ENCODE measurements around the gene SAMSN1.

DNA sequence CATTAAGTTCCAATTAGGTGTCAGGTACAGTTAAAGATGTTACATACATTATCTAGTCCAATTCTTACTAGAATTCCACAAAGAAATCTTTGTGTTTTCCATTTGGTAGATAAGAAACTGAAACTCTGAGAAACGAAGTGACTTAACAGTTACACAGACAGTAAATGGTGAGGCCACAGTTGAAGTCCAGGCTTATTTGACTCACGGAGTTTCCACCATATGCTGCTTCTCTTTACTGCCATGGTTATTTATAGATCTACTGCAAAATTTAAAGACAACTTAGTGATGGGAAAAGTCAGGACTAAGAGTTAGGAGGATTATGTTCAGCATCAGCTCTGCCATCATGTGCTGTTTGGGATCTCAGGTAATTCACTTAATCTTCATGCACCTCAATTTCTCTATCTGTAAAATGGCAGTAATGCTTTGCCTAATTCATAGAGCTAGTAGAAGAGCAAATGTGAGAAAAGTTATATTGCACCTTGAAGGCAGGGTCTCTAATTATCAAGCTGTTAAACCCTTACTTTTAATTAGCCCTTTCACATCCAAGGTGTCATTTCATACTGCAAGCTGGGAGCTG is 26.2 kb upstream of the SAMSN1 start:
- TF ChIP-seq, protein P1, sequence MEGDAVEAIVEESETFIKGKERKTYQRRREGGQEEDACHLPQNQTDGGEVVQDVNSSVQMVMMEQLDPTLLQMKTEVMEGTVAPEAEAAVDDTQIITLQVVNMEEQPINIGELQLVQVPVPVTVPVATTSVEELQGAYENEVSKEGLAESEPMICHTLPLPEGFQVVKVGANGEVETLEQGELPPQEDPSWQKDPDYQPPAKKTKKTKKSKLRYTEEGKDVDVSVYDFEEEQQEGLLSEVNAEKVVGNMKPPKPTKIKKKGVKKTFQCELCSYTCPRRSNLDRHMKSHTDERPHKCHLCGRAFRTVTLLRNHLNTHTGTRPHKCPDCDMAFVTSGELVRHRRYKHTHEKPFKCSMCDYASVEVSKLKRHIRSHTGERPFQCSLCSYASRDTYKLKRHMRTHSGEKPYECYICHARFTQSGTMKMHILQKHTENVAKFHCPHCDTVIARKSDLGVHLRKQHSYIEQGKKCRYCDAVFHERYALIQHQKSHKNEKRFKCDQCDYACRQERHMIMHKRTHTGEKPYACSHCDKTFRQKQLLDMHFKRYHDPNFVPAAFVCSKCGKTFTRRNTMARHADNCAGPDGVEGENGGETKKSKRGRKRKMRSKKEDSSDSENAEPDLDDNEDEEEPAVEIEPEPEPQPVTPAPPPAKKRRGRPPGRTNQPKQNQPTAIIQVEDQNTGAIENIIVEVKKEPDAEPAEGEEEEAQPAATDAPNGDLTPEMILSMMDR (conservative IDR thresholded peaks at IDR 0.05; ENCODE audit: low read depth in 2 of 2) = no peak
- TF ChIP-seq POLR2AphosphoS5 (IDR thresholded peaks at IDR 0.05; ENCODE audit: low read depth) = no peak
- no peak for TF ChIP-seq JUNB (IDR thresholded peaks at IDR 0.05; ENCODE audit: unreplicated experiment)
- TF ChIP-seq EZH2 (IDR thresholded peaks at IDR 0.05; ENCODE audit: low read depth, unreplicated experiment) = no peak
- TF ChIP-seq, protein P2, sequence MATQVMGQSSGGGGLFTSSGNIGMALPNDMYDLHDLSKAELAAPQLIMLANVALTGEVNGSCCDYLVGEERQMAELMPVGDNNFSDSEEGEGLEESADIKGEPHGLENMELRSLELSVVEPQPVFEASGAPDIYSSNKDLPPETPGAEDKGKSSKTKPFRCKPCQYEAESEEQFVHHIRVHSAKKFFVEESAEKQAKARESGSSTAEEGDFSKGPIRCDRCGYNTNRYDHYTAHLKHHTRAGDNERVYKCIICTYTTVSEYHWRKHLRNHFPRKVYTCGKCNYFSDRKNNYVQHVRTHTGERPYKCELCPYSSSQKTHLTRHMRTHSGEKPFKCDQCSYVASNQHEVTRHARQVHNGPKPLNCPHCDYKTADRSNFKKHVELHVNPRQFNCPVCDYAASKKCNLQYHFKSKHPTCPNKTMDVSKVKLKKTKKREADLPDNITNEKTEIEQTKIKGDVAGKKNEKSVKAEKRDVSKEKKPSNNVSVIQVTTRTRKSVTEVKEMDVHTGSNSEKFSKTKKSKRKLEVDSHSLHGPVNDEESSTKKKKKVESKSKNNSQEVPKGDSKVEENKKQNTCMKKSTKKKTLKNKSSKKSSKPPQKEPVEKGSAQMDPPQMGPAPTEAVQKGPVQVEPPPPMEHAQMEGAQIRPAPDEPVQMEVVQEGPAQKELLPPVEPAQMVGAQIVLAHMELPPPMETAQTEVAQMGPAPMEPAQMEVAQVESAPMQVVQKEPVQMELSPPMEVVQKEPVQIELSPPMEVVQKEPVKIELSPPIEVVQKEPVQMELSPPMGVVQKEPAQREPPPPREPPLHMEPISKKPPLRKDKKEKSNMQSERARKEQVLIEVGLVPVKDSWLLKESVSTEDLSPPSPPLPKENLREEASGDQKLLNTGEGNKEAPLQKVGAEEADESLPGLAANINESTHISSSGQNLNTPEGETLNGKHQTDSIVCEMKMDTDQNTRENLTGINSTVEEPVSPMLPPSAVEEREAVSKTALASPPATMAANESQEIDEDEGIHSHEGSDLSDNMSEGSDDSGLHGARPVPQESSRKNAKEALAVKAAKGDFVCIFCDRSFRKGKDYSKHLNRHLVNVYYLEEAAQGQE (IDR thresholded peaks at IDR 0.05; ENCODE audit: unreplicated experiment) = no peak
- no peak for TF ChIP-seq EZH2phosphoT487 (IDR thresholded peaks at IDR 0.05; ENCODE audit: unreplicated experiment)
- no peak for TF ChIP-seq STAT1 (IDR thresholded peaks at IDR 0.05; ENCODE audit: unreplicated experiment)
